HepG2 (cell line): ENCODE data around the gene POLR1D. TPM values are rescaled to one million over a fixed set of nuclear protein-coding genes. Genes with fewer than 3 reads are reported as not detected.

Experiments
- CREBL2 ChIP-seq: sonication (generic); formaldehyde crosslinking; IDR thresholded peaks from 2 replicates; pipeline ENCODE4 v1.8.1; 2023; ENCODE audit warnings: missing genetic modification reagents, mild to moderate bottlenecking, borderline replicate concordance
- CREM ChIP-seq, 2 experiments: sonication (generic) in 1 of 2; formaldehyde crosslinking in 1 of 2; IDR thresholded peaks; 2 replicates each; pipeline versions ENCODE4 v1.4.0 to v1.6.1; 2016 to 2020; ENCODE audit warnings: antibody characterized with exemption in 1 of 2, mild to moderate bottlenecking in 1 of 2, missing genetic modification reagents in 1 of 2
- FOSL2 ChIP-seq: sonication (generic); formaldehyde crosslinking; IDR thresholded peaks from 2 replicates; pipeline ENCODE4 v1.4.0; 2020; ENCODE audit warnings: missing genetic modification reagents
- MAX ChIP-seq: IDR thresholded peaks from 2 replicates; pipeline ENCODE4 v1.6.1; 2012; ENCODE audit warnings: inconsistent platforms
- NRL ChIP-seq: sonication (generic); formaldehyde crosslinking; IDR thresholded peaks from 2 replicates; pipeline ENCODE4 v1.5.0; 2020; ENCODE audit warnings: missing genetic modification reagents, mild to moderate bottlenecking, moderate library complexity, borderline replicate concordance
- POGZ ChIP-seq: sonication (generic); formaldehyde crosslinking; IDR thresholded peaks from 2 replicates; pipeline ENCODE4 v1.4.0; 2020; ENCODE audit warnings: mild to moderate bottlenecking, missing genetic modification reagents
- RAD51 ChIP-seq: fragments of 450-650 bp; IDR thresholded peaks from 2 replicates; pipeline ENCODE4 v1.6.1; 2016; ENCODE audit warnings: borderline replicate concordance
- REPIN1 ChIP-seq: sonication (generic); formaldehyde crosslinking; IDR thresholded peaks from 2 replicates; pipeline ENCODE4 v1.8.0; 2022; ENCODE audit warnings: missing genetic modification reagents, low read depth, mild to moderate bottlenecking, borderline replicate concordance
- TAF1 ChIP-seq: sonication (generic); formaldehyde crosslinking; IDR thresholded peaks from 2 replicates; pipeline ENCODE4 v1.4.0; 2020; ENCODE audit warnings: missing genetic modification reagents
- ZFY ChIP-seq: sonication (generic); formaldehyde crosslinking; IDR thresholded peaks from 2 replicates; pipeline ENCODE4 v1.4.0; 2020; ENCODE audit warnings: missing genetic modification reagents
- ZNF207 ChIP-seq: fragments of 450-650 bp; IDR thresholded peaks from 2 replicates; pipeline ENCODE4 v1.6.1; 2016; ENCODE audit warnings: antibody characterized with exemption, borderline replicate concordance
- ZNF329 ChIP-seq: sonication (generic); formaldehyde crosslinking; IDR thresholded peaks from 2 replicates; pipeline ENCODE4 v1.9.0; 2021; ENCODE audit warnings: low read depth, mild to moderate bottlenecking, missing genetic modification reagents
- ZNF605 ChIP-seq: sonication (generic); formaldehyde crosslinking; IDR thresholded peaks from 2 replicates; pipeline ENCODE4 v1.8.0; 2022; ENCODE audit warnings: mild to moderate bottlenecking, missing genetic modification reagents
- ZNF704 ChIP-seq: sonication (generic); formaldehyde crosslinking; IDR thresholded peaks from 2 replicates; pipeline ENCODE4 v1.8.1; 2023; ENCODE audit warnings: mild to moderate bottlenecking, inconsistent platforms, moderate library complexity, missing genetic modification reagents, borderline replicate concordance
- ZNF83 ChIP-seq: sonication (generic); formaldehyde crosslinking; IDR thresholded peaks from 2 replicates; pipeline ENCODE4 v1.4.0; 2020; ENCODE audit warnings: missing genetic modification reagents, mild to moderate bottlenecking, borderline replicate concordance
- ZSCAN30 ChIP-seq: sonication (generic); formaldehyde crosslinking; IDR thresholded peaks from 2 replicates; pipeline ENCODE4 v1.5.0; 2020; ENCODE audit warnings: mild to moderate bottlenecking, missing genetic modification reagents
- polyA plus RNA-seq, 8 experiments: library from polyadenylated mRNA; depleted of rRNA in 3 of 8; stranded (reverse) in 7 of 8; unstranded in 1 of 8; fragments of >200 nt; fragmentation: Illumina TruSeq in 4 of 8; extraction: Trizol in 4 of 8; gene quantifications; 2 replicates each; pipeline versions ENCODE4 v1.2.1 to v1.2.3, GENCODE V29; 2011 to 2016; ENCODE audit warnings: low read depth in 4 of 8, missing spikeins in 1 of 8, mixed read lengths in 1 of 8; ENCODE audit not compliant: insufficient read depth in 1 of 8
- total RNA-seq, 5 experiments: library from RNA; depleted of rRNA; stranded (reverse); fragments of >200 nt; fragmentation: Illumina TruSeq; extraction: Trizol; gene quantifications; 2 replicates each; pipeline ENCODE4 v1.2.3, GENCODE V29; 2016; ENCODE audit warnings: low read depth in 1 of 5
- TF ChIP-seq, protein P1 (sequence below): sonication (generic); formaldehyde crosslinking; IDR thresholded peaks from 2 replicates; pipeline ENCODE4 v1.8.0; 2022; ENCODE audit warnings: missing genetic modification reagents, low read depth, mild to moderate bottlenecking, borderline replicate concordance
- TF ChIP-seq, protein P2 (sequence below): fragments of 450-650 bp; IDR thresholded peaks from 2 replicates; pipeline ENCODE4 v1.6.1; 2017; ENCODE audit warnings: mild to moderate bottlenecking
- TF ChIP-seq, protein P3 (sequence below): sonication (generic); formaldehyde crosslinking; IDR thresholded peaks from 2 replicates; pipeline ENCODE4 v1.4.0; 2020; ENCODE audit warnings: missing genetic modification reagents

POLR1D gene
- total and polyA plus RNA-seq, 2 of the 13 experiments (the other 11 are each of a cell fraction or from before 2014, with no cell fraction given) = 183 to 490 TPM

- TF ChIP-seq ZSCAN30 (CRISPR knock-in tag) (no peak), REPIN1 (CRISPR knock-in tag) (no peak), FOSL2 (peak; percentile 34; the same call in 1 of the 2 replicates), POGZ (CRISPR knock-in tag) (peak; percentile 42; the same call in 1 of the 2 replicates), MAX (0 out of 2 replicates have a peak, but pooled peaks have one; percentile 10), TAF1 (peak; percentile 73), ZNF329 (CRISPR knock-in tag) (no peak), CREBL2 (CRISPR knock-in tag) (no peak), RAD51 (no peak), ZNF83 (CRISPR knock-in tag) (no peak), CREM (IDR thresholded peaks at IDR 0.05) (peak; percentile 36; the same call in 1 of the 2 replicates), CREM (CRISPR knock-in tag; IDR thresholded peaks at IDR 0.05) (no peak), NRL (CRISPR knock-in tag) (no peak), ZNF704 (CRISPR knock-in tag) (no peak), ZNF605 (CRISPR knock-in tag) (no peak), ZNF207 (no peak), ZFY (CRISPR knock-in tag) (peak; percentile 65; the same call in 1 of the 2 replicates)
- TF ChIP-seq, protein P1, sequence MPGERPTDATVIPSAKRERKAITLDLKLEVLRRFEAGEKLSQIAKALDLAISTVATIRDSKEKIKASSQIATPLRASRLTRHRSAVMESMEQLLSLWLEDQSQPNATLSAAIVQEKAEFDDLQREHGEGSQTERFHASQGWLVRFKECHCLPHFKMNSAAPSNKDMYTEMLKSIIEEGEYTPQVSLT (CRISPR knock-in tag) = no peak
- TF ChIP-seq, protein P2, sequence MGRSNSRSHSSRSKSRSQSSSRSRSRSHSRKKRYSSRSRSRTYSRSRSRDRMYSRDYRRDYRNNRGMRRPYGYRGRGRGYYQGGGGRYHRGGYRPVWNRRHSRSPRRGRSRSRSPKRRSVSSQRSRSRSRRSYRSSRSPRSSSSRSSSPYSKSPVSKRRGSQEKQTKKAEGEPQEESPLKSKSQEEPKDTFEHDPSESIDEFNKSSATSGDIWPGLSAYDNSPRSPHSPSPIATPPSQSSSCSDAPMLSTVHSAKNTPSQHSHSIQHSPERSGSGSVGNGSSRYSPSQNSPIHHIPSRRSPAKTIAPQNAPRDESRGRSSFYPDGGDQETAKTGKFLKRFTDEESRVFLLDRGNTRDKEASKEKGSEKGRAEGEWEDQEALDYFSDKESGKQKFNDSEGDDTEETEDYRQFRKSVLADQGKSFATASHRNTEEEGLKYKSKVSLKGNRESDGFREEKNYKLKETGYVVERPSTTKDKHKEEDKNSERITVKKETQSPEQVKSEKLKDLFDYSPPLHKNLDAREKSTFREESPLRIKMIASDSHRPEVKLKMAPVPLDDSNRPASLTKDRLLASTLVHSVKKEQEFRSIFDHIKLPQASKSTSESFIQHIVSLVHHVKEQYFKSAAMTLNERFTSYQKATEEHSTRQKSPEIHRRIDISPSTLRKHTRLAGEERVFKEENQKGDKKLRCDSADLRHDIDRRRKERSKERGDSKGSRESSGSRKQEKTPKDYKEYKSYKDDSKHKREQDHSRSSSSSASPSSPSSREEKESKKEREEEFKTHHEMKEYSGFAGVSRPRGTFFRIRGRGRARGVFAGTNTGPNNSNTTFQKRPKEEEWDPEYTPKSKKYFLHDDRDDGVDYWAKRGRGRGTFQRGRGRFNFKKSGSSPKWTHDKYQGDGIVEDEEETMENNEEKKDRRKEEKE = no peak
- TF ChIP-seq, protein P3, sequence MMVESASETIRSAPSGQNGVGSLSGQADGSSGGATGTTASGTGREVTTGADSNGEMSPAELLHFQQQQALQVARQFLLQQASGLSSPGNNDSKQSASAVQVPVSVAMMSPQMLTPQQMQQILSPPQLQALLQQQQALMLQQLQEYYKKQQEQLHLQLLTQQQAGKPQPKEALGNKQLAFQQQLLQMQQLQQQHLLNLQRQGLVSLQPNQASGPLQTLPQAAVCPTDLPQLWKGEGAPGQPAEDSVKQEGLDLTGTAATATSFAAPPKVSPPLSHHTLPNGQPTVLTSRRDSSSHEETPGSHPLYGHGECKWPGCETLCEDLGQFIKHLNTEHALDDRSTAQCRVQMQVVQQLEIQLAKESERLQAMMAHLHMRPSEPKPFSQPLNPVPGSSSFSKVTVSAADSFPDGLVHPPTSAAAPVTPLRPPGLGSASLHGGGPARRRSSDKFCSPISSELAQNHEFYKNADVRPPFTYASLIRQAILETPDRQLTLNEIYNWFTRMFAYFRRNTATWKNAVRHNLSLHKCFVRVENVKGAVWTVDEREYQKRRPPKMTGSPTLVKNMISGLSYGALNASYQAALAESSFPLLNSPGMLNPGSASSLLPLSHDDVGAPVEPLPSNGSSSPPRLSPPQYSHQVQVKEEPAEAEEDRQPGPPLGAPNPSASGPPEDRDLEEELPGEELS (CRISPR knock-in tag) = no peak
Observed at GRCh38 chr13:27620377-27621115, 1.1 kb upstream of the POLR1D start, which contains the start of gene LNX2 (continued).
